Heart left ventricle (tissue), 16 donors: ENCODE data around the gene LYSET. TPM values are rescaled to one million over a fixed set of nuclear protein-coding genes. Genes with fewer than 3 reads are reported as not detected.
"Not testable (repeated sequence)": the region's sequence is repeated elsewhere in the genome, so short reads cannot be mapped to it uniquely, and the experiment has no call there.

Source experiments
- ATAC-seq, 4 donors: fragments of 200-7000 bp; cut with Tn5 transposase; one replicate each; pipeline ENCODE4 v1.9.1; 2020 to 2022; ENCODE audit warnings: moderate library complexity in 4 of 4, mild to moderate bottlenecking in 3 of 4, moderate number of reproducible peaks in 1 of 4
- DNase-seq, 5 donors: peaks; one replicate each; pipeline ENCODE4 v3.0.0-alpha.2; 2020
- H3K27ac ChIP-seq, 12 donors: fragments of 200-600 bp; sonication (generic) in 4 of 12; one replicate each; pipeline versions ENCODE4 v1.5.0 to v1.8.0; 2016 to 2022; ENCODE audit warnings: mild to moderate bottlenecking in 2 of 12
- H3K27me3 ChIP-seq, 9 donors: fragments of 200-600 bp; sonication (generic) in 2 of 9; one replicate each; pipeline versions ENCODE4 v1.5.1 to v1.8.0; 2016 to 2022; ENCODE audit warnings: mild to moderate bottlenecking in 3 of 9
- H3K36me3 ChIP-seq, 9 donors: fragments of 200-600 bp; sonication (generic) in 2 of 9; one replicate each; pipeline versions ENCODE4 v1.5.0 to v1.8.0; 2018 to 2022; ENCODE audit warnings: mild to moderate bottlenecking in 2 of 9
- H3K4me1 ChIP-seq, 12 donors: fragments of 200-600 bp; sonication (generic) in 4 of 12; one replicate each; pipeline versions ENCODE4 v1.5.0 to v1.8.0; 2016 to 2022; ENCODE audit warnings: mild to moderate bottlenecking in 3 of 12
- H3K4me3 ChIP-seq, 12 donors: fragments of 200-600 bp; sonication (generic) in 4 of 12; one replicate each; pipeline versions ENCODE4 v1.5.0 to v1.8.0; 2017 to 2022; ENCODE audit warnings: mild to moderate bottlenecking in 9 of 12, moderate library complexity in 4 of 12
- H3K9me3 ChIP-seq, 12 donors: fragments of 200-600 bp; sonication (generic) in 4 of 12; one replicate each; pipeline versions ENCODE4 v1.5.0 to v1.8.0; 2016 to 2022; ENCODE audit warnings: mild to moderate bottlenecking in 1 of 12
- POLR2A ChIP-seq, 2 donors: fragments of 450-650 bp; IDR thresholded peaks; one replicate each; pipeline ENCODE4 v1.6.1; 2017; ENCODE audit warnings: antibody characterized with exemption in 2 of 2, mild to moderate bottlenecking in 2 of 2, moderate library complexity in 2 of 2
- WGBS, 4 donors: extraction: QIAGEN DNeasy Blood & Tissue Kit in 2 of 4; methylation state at CpG; one replicate each; pipeline versions ENCODE4 v1.1.5 to v1.1.7; 2013 to 2018; 5-methylcytosine and 5-hydroxymethylcytosine counted together
- intact Hi-C, 10 donors: fragments of 100-400 bp; cut with DNase I; formaldehyde crosslinking; loops; one replicate each; pipeline versions ENCODE4 v1.11.1 to v1.14.2; 2022
- polyA plus RNA-seq, 2 donors: library from polyadenylated mRNA; stranded (reverse); fragments of 200-250 nt; gene quantifications; one replicate each; pipeline ENCODE4 v1.2.3, GENCODE V29; 2013
- total RNA-seq, 9 donors: library from RNA; depleted of rRNA in 2 of 9; stranded (reverse); fragments of >200 nt in 2 of 9; fragmentation: NEBNext Ultra II Directional in 3 of 9; extraction: Animal tissue kit (Norgen Biotek cat#: 25700) in 3 of 9; gene quantifications; one replicate each; pipeline versions ENCODE4 v1.1.0 to v1.2.4, GENCODE V29; 2016 to 2023
- TF ChIP-seq, protein P1 (sequence below), 12 donors: fragments of 200-600 bp; sonication (generic) in 4 of 12; IDR thresholded peaks; one replicate each; pipeline versions ENCODE4 v1.5.0 to v1.8.0; 2018 to 2022; ENCODE audit warnings: antibody characterized with exemption in 12 of 12, mild to moderate bottlenecking in 5 of 12
- donor health status: ischemic (EF 13 %, LVEDD 7.1; RV severe dilation, severe dysfunction).
- donor health status: healthy with polysubstance abuse.
- donor health status: DM: no; HTN: yes; CAD: no.
- donor health status: DM: no; HTN: no; CAD: no.
- donor health status: ischemic (EF 25% LVEDD 6.9; RV normal size, moderate dysfunction).
- donor health status: ischemic (EF 25% LVEDD 5.7; RV mildly dilated, moderate dysfunction).
- donor health status: healthy.
- donor health status: DM: yes; HTN: yes; CAD: no.
- donor health status: ischemic (EF 35%, LVEDD 5.7; RV mildly dilated, moderate dysfunction).
- donor health status: nonischemic (EF 11% LVEDD 7.7; RV severe dilation, severe dysfunction).
- donor health status: DM: yes; HTN: yes; CAD: no.
- donor health status: PGD.
- donor health status: ischemic (EF 29% LVEDD 5.4; RV normal size, mild dysfunction).
- donor health status: nonischemic (EF 23%, LVEDD 6.1; RV moderate dilation, normal function).

Gene LYSET
- total and polyA plus RNA-seq, 11 donors = 8.8 to 29.3 (median 22.8) TPM

DNA sequence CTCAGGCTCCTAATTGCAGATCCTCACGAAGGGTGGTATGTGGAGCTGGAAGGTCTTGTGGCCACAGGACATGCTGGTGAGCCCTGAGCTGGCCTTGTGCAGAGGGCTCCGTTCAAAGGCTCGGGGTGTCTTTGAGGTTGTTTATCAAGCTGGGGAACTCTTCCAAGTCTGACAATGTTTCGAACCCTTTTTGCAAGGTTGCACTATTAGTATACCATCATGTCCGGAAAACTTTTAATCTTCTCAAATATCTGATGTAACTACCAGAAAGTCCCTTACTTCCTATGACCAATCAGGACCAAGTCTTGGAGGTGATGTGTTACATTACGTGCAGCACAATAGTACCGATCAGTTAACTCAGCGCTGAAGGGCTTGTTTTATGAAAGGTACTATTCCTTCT lies 43.4 kb downstream of the LYSET start:
- TF ChIP-seq, protein P1, sequence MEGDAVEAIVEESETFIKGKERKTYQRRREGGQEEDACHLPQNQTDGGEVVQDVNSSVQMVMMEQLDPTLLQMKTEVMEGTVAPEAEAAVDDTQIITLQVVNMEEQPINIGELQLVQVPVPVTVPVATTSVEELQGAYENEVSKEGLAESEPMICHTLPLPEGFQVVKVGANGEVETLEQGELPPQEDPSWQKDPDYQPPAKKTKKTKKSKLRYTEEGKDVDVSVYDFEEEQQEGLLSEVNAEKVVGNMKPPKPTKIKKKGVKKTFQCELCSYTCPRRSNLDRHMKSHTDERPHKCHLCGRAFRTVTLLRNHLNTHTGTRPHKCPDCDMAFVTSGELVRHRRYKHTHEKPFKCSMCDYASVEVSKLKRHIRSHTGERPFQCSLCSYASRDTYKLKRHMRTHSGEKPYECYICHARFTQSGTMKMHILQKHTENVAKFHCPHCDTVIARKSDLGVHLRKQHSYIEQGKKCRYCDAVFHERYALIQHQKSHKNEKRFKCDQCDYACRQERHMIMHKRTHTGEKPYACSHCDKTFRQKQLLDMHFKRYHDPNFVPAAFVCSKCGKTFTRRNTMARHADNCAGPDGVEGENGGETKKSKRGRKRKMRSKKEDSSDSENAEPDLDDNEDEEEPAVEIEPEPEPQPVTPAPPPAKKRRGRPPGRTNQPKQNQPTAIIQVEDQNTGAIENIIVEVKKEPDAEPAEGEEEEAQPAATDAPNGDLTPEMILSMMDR (IDR thresholded peaks at IDR 0.05) = no peak
- no peak for TF ChIP-seq POLR2A (IDR thresholded peaks at IDR 0.05)
- no peak overlapping the region for H3K27ac ChIP-seq
- DNase-seq (no peak), ATAC-seq (no peak)
- H3K9me3 ChIP-seq = no peaks in the 10 kb centered on the region
- WGBS, 4 donors = 92 to 98% (median 94%) methylated on average over 8 of the region's 8 CpGs
- no peak overlapping the region for H3K4me3 ChIP-seq
- H3K36me3 ChIP-seq = peaks cover 0 to 57% (median 55%) of the 10 kb centered on the region in 9 donors
- intact Hi-C loops = loop anchor here in 1 of 10 donors (10.0 kb wide), 1 partner anchor 386 kb away; no protein-coding TSS in a partner anchor
- H3K4me1 ChIP-seq = peaks cover 0 to 6% (median 0%) of the 10 kb centered on the region in 12 donors
- H3K27me3 ChIP-seq = peaks cover 0 to 9% (median 0%) of the 10 kb centered on the region in 9 donors

DNA sequence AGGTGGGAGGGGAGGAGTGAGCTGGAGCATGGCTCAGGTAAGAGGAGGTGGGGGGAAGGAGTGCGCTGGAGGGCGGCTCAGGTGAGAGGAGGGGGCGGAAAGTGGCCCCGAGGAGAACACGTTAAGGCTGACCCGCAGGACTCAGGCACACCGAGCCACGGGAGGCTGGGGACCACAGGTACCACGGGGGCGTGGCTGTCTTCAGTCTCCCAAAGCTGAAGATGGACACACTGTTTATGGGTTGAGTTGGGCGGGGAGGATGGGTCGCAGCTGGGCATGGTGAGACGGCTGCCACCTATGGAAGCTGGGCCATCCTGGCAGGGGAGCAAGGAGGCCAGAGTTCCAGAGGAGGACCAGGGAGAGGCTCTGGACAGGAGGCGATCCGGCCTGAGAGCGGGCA lies 45.4 kb downstream of the LYSET start:
- peak overlapping the region in 1 of 12 donors; percentile 63 for H3K4me3 ChIP-seq
- H3K27ac ChIP-seq = no peak overlapping the region
- H3K36me3 ChIP-seq = peaks cover 0 to 38% (median 35%) of the 10 kb centered on the region in 9 donors
- no peaks in the 10 kb centered on the region for H3K9me3 ChIP-seq
- DNase-seq (no peak), ATAC-seq (peak in 1 of 4 donors; percentile 6)
- H3K27me3 ChIP-seq = peaks cover 0 to 9% (median 0%) of the 10 kb centered on the region in 9 donors
- WGBS, 4 donors = 91 to 96% (median 94%) methylated on average over 16 of the region's 16 CpGs
- intact Hi-C loops = loop anchor here in 4 of 10 donors (10.0 kb wide), 2 partner anchors 384 to 394 kb away; no protein-coding TSS in a partner anchor
- no peak for TF ChIP-seq POLR2A (IDR thresholded peaks at IDR 0.05)
- TF ChIP-seq, protein P1 (IDR thresholded peaks at IDR 0.05) = no peak
- peaks cover 0 to 6% (median 0%) of the 10 kb centered on the region in 12 donors for H3K4me1 ChIP-seq

DNA sequence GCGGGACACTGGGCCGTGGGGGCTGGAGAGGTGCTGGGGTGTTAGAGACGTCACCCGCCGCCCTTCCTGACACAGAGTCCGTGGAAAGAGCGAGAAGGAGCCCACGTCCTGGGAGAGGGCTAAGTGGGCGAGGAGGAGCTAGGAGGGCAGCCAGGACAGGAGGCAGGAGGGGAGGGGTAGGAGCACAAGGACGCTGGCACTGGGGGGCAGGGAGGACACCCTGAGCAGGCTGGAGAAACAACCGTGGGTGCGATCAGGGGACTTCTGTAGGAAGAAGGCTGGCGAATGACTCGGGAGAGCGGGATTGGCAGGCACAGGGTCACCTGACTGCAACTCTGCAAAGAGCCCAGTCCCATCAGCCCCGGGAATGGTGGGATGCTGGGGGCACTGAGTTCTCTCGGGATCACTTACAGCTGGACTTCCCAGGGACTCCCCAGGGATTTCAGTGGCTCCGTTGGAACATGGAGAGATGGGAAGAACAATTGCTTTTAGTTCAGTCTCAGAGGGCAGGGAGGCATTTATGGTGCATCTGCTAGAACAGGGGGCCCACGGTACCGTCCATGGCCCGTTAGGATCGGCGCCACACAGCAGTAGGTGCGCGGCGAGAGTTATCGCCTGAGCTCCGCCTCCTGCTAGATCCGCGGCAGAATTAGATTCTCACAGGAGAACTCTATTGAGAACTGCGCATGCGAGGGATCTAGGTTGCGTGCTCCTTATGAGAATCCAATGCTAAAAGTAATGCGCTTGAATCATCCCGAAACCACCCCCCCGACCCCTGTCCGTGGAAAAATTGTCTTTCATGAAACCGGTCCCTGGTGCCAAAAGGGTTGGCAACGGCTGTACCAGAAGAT lies 46.2 kb downstream of the LYSET start:
- Histone ChIP-seq H3K4me3 (peak overlapping the region; percentile 17 to 63 (median 50)), H3K4me1 (peaks cover 0 to 6% (median 0%) of the 10 kb centered on the region in 12 donors), H3K36me3 (peaks cover 0 to 30% (median 27%) of the 10 kb centered on the region in 9 donors), H3K27me3 (peaks cover 0 to 9% (median 0%) of the 10 kb centered on the region in 9 donors), H3K27ac (no peak overlapping the region), H3K9me3 (no peaks in the 10 kb centered on the region)
- 25 to 45% (median 36%) methylated on average over 36 to 39 of the region's 39 CpGs for WGBS, 4 donors
- DNase-seq (peak in 4 of 5 donors; percentile 22 to 50 (median 38)), ATAC-seq (peak in 3 of 4 donors; percentile 69 to 76 (median 73))
- intact Hi-C loops = loop anchor here in 4 of 10 donors (10.0 kb wide), 2 partner anchors 383 to 393 kb away; no protein-coding TSS in a partner anchor
- TF ChIP-seq, protein P1 (IDR thresholded peaks at IDR 0.05) = no peak
- TF ChIP-seq POLR2A (IDR thresholded peaks at IDR 0.05) = no peak

DNA sequence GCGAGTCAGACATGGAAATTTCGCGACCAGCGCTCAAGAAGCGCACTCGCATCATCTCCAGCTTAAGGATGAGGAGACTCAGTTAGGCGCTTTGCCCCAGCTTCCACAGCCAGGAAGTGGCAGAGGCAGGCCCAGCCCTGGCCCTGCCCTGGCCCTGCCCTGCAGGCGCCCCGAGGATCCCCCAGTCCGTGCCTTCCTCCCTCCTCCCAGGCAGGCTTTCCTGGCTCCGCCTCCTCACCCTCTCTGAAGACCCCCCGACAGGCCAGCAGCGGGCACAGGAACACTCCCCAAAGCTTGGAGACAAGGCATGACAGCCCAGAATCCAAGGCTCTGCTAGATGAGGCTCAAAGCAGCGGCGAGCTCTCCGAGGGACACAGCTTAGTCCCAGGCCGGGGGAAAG lies 47.0 kb downstream of the LYSET start:
- Histone ChIP-seq H3K4me1 (peaks cover 0 to 6% (median 0%) of the 10 kb centered on the region in 12 donors), H3K4me3 (peak overlapping the region in 8 of 12 donors; percentile 30 to 63 (median 56)), H3K9me3 (no peaks in the 10 kb centered on the region), H3K27ac (no peak overlapping the region), H3K27me3 (peaks cover 0 to 9% (median 0%) of the 10 kb centered on the region in 9 donors), H3K36me3 (peaks cover 0 to 23% (median 19%) of the 10 kb centered on the region in 9 donors)
- no peak for DNase-seq
- intact Hi-C loops = loop anchor here in 4 of 10 donors (10.0 kb wide), 2 partner anchors 383 to 393 kb away; no protein-coding TSS in a partner anchor
- TF ChIP-seq, protein P1 (IDR thresholded peaks at IDR 0.05) = no peak
- TF ChIP-seq POLR2A (IDR thresholded peaks at IDR 0.05) = no peak
- 61 to 85% (median 65%) methylated on average over 13 to 17 of the region's 17 CpGs for WGBS, 4 donors
- no peak for ATAC-seq

DNA sequence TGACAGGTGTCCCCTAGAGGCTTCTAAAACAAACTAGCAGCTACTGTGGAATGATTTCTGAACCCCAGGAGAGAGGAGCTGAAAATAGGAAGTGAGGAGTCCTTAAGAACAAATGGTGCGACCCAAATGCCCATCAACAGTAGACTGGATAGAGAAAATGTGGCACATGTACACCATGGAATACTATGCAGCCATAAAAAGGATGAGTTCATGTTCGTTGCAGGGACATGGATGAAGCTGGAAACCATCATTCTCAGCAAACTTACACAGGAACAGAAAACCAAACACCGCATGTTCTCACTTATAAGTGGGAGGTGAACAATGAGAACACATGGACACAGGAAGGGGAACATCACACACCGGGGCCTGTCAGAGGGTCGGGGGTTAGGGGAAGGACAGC lies 48.0 kb downstream of the LYSET start:
- H3K27me3 ChIP-seq, H3K9me3 ChIP-seq, DNase-seq, H3K4me1 ChIP-seq, ATAC-seq, H3K4me3 ChIP-seq, H3K27ac ChIP-seq: not testable (repeated sequence)
- peaks cover 0 to 14% (median 10%) of the 10 kb centered on the region in 9 donors for H3K36me3 ChIP-seq
- 89 to 92% (median 92%) methylated on average over 5 of the region's 5 CpGs for WGBS, 4 donors
- intact Hi-C loops = loop anchor here in 4 of 10 donors (10.0 kb wide), 2 partner anchors 382 to 392 kb away; no protein-coding TSS in a partner anchor
